ENCODE results near the gene ZNF184. TPM values are rescaled to one million over a fixed set of nuclear protein-coding genes. Genes with fewer than 3 reads are reported as not detected.
A peak's percentile ranks its signal among the peaks of the same experiment; 100 is the strongest.

ZNF184 gene
- total and polyA plus RNA-seq, 9 of the 15 experiments (the other 6 are each of a cell fraction or from before 2014, with no cell fraction given) = 7.6 to 22.2 (median 12.8) TPM

DNA sequence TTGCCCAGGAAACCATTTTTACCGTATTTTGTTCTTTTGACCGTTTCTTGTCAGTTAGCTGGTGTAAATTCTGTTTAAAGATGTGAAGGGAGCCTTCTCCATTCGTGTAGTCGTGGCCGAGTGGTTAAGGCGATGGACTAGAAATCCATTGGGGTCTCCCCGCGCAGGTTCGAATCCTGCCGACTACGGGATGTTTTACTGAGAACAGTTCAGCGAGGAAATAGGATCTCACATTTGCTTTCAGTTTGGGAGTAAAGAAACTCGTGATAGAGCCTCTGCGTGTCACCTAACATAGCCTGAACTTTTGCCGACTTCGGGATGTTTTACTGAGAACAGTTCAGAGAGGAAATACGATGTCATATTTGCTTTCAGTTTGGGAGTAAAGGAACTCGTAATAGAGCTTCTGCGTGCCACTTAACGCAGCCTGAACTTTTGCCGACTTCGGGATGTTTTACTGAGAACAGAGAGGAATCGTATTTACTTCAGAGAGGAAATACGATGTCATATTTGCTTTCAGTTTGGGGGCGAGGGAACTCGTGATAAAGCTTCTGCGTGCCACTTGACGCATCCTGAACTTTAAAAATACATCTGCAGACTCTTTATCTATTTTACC is 5.9 kb upstream of the ZNF184 start (continued):
- no peak for TF ChIP-seq NR3C1 (CRISPR knock-in tag; IDR thresholded peaks at IDR 0.05)
- no peak for TF ChIP-seq PRPF4 (IDR thresholded peaks at IDR 0.05; ENCODE audit: insufficient read depth, low read depth, low read length, poor library complexity, severe bottlenecking)
- no peak for TF ChIP-seq E2F6 (IDR thresholded peaks at IDR 0.05; ENCODE audit: borderline replicate concordance in 1 of 2, extremely low read depth in 1 of 2, insufficient read depth in 1 of 2, insufficient read length in 1 of 2, low read depth in 1 of 2, low read length in 1 of 2, poor library complexity in 1 of 2, severe bottlenecking in 1 of 2)
- no peak for TF ChIP-seq ZNF197 (CRISPR knock-in tag; IDR thresholded peaks at IDR 0.05; ENCODE audit: low read depth)
- TF ChIP-seq HBP1 (CRISPR knock-in tag; IDR thresholded peaks at IDR 0.05) = peak; percentile 45; the same call in 1 of the 2 replicates
- peak; percentile 75 for TF ChIP-seq SOX6 (IDR thresholded peaks at IDR 0.05)
- no peak for TF ChIP-seq TAF15 (IDR thresholded peaks at IDR 0.05; ENCODE audit: low read depth, low read length)
- peak; percentile 8 to 34; a peak in 1 of 4 replicates for TF ChIP-seq KDM1A (IDR thresholded peaks at IDR 0.05)
- TF ChIP-seq, protein P1, sequence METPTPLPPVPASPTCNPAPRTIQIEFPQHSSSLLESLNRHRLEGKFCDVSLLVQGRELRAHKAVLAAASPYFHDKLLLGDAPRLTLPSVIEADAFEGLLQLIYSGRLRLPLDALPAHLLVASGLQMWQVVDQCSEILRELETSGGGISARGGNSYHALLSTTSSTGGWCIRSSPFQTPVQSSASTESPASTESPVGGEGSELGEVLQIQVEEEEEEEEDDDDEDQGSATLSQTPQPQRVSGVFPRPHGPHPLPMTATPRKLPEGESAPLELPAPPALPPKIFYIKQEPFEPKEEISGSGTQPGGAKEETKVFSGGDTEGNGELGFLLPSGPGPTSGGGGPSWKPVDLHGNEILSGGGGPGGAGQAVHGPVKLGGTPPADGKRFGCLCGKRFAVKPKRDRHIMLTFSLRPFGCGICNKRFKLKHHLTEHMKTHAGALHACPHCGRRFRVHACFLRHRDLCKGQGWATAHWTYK (CRISPR knock-in tag; IDR thresholded peaks at IDR 0.05) = peak; percentile 65; the same call in 1 of the 2 replicates
- no peak for TF ChIP-seq SNRNP70 (optimal IDR thresholded peaks at IDR 0.05; ENCODE audit: low read depth, low read length)
- TF ChIP-seq HDAC8 (tag; IDR thresholded peaks at IDR 0.05) = no peak
- peak; percentile 38; the same call in 1 of the 2 replicates for TF ChIP-seq SMARCA5 (IDR thresholded peaks at IDR 0.05)
- TF ChIP-seq NFIC (IDR thresholded peaks at IDR 0.05) = peak; percentile 84
- TF ChIP-seq ZNF398 (CRISPR knock-in tag; IDR thresholded peaks at IDR 0.05) = no peak
- peak; percentile 78; the same call in 1 of the 2 replicates for TF ChIP-seq THRB (CRISPR knock-in tag; conservative IDR thresholded peaks at IDR 0.05)
- no peak; the same call in none of the 2 replicates for TF ChIP-seq POLR2A (conservative IDR thresholded peaks at IDR 0.05)
- TF ChIP-seq ZNF583 (CRISPR knock-in tag; IDR thresholded peaks at IDR 0.05) = no peak
- TF ChIP-seq ZNF511 (CRISPR knock-in tag; IDR thresholded peaks at IDR 0.05) = no peak; the same call in 1 of the 2 replicates
- TF ChIP-seq THRA (IDR thresholded peaks at IDR 0.05) = no peak

Data from K562 (cell line).